Measurements from ENCODE around the gene DAND5. TPM values are rescaled to one million over a fixed set of nuclear protein-coding genes. Genes with fewer than 3 reads are reported as not detected.

The DAND5 gene
- total and polyA plus RNA-seq, 12 donors, result 0.27 to 2.3 (median 0.92) TPM

DNA sequence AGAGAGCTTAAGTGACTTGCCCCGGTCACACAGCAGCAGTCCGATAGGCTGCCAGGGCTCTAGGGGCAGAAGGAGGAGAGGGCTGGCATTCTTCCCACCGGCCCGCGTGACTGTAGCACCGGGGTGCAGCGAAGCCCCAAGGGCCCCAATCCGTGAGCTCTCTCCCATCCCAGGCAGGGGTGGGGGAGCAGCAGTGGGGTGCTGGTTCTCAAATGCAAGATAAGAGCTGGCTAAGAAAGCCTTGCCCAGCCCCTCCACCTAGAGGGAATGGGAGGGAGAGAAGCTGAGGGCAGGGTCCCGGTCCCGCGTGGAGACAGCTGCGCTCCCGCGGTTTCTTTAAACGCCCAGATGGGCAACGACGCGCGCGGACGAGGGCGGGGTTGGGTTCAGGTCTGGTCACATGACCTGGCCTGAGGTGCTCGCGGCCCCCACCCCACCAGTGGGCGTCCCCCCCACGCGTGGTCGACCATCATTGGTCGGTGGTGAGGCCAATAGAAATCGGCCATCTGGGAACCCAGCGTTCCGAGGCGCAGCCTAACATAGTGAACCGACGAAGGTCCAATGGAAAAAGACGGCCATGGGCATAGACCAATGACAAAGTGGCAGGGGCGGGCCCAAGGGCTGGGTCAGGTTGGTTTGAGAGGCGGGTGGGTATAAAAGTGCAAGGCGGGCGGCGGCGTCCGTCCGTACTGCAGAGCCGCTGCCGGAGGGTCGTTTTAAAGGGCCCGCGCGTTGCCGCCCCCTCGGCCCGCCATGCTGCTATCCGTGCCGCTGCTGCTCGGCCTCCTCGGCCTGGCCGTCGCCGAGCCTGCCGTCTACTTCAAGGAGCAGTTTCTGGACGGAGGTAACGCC lies 31.2 kb upstream of the DAND5 start, which contains the start of gene CALR:
Gene CALR, plus strand, starts transcription at position 683 of the 852 bp plus-strand sequence. Its CDS starts 71 bp downstream, at position 754.
- H3K4me3 ChIP-seq, result peak within 1 kb of the TSS; percentile 74 to 100 (median 98)
- DNase-seq, result peak; percentile 99 to 100 (median 100)
- H3K27me3 ChIP-seq, result no peaks in the 10 kb centered on the region
- intact Hi-C loops (cut with DNase I), result no loop called here
- H3K9me3 ChIP-seq (replicated peaks in 1 of 3), result no peaks in the 10 kb centered on the region
- peaks cover 0 to 38% of the 10 kb centered on the region in 2 donors for H3K36me3 ChIP-seq (replicated peaks in 1 of 2)
- peak; percentile 100 for TF ChIP-seq POLR2A (IDR thresholded peaks at IDR 0.05)
- TF ChIP-seq, protein P1, sequence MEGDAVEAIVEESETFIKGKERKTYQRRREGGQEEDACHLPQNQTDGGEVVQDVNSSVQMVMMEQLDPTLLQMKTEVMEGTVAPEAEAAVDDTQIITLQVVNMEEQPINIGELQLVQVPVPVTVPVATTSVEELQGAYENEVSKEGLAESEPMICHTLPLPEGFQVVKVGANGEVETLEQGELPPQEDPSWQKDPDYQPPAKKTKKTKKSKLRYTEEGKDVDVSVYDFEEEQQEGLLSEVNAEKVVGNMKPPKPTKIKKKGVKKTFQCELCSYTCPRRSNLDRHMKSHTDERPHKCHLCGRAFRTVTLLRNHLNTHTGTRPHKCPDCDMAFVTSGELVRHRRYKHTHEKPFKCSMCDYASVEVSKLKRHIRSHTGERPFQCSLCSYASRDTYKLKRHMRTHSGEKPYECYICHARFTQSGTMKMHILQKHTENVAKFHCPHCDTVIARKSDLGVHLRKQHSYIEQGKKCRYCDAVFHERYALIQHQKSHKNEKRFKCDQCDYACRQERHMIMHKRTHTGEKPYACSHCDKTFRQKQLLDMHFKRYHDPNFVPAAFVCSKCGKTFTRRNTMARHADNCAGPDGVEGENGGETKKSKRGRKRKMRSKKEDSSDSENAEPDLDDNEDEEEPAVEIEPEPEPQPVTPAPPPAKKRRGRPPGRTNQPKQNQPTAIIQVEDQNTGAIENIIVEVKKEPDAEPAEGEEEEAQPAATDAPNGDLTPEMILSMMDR (IDR thresholded peaks at IDR 0.05), result peak in 2 of 6 experiments; percentile 22 to 29
- 0 to 2% (median 0%) methylated on average over 16 to 63 of the region's 63 CpGs for WGBS, 4 donors
- H3K4me1 ChIP-seq (replicated peaks in 1 of 2), result peaks cover 8 to 32% of the 10 kb centered on the region in 2 donors
- H3K27ac ChIP-seq, result peak within 1 kb of the TSS; percentile 67 to 94 (median 91)

DNA sequence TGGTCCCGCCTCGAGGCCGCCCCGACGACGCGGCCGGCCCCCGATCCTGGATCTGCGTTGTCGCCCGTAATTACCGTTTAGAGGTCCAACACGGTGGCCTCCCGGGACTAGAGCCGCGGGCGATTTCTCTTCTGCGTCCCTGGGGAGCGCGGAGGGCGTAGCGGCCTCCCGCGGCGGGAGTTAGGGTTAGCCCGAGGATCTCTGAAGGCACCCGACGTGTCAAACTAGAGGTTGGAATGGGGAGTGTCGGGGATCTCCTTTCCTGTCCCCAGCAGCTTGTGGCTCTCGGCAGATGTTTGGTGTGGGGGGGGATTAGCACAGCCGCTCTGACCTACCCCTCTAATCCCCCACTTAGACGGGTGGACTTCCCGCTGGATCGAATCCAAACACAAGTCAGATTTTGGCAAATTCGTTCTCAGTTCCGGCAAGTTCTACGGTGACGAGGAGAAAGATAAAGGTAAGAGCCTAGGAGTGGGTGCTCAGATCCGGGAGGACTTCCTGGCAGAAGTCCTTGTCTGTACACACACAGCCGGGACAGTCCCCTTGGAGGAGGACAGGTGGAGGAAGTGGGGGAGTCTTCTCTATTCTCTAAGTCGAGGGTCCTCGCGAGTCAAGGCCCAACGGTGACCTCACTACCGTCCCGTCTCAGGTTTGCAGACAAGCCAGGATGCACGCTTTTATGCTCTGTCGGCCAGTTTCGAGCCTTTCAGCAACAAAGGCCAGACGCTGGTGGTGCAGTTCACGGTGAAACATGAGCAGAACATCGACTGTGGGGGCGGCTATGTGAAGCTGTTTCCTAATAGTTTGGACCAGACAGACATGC lies 30.4 kb upstream of the DAND5 start:
- peaks cover 6 to 36% of the 10 kb centered on the region in 2 donors for H3K4me1 ChIP-seq (replicated peaks in 1 of 2)
- TF ChIP-seq, protein P1 (IDR thresholded peaks at IDR 0.05), result peak in 3 of 6 experiments; percentile 25 to 59 (median 28)
- TF ChIP-seq POLR2A (IDR thresholded peaks at IDR 0.05), result peak in 1 of 2 donors; percentile 17
- DNase-seq, result peak in 4 of 7 donors; percentile 53 to 60 (median 56)

DNA sequence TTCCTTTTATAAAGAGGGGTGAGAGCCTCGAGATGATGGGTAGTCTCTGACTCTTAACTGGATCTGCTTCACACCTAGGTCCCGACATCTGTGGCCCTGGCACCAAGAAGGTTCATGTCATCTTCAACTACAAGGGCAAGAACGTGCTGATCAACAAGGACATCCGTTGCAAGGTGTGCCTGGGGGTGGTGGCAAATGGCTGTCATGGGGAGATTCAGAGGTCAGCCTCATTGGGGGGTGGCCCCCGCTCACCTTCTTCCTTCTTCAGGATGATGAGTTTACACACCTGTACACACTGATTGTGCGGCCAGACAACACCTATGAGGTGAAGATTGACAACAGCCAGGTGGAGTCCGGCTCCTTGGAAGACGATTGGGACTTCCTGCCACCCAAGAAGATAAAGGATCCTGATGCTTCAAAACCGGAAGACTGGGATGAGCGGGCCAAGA lies 29.4 kb upstream of the DAND5 start:
- intact Hi-C loops (cut with DNase I), result no loop called here
- H3K27me3 ChIP-seq, result no peaks in the 10 kb centered on the region

More for the DNA sequence above, 30.4 kb upstream of the DAND5 start:
- no peaks in the 10 kb centered on the region for H3K27me3 ChIP-seq
- peak overlapping the region; percentile 74 to 100 (median 98) for H3K4me3 ChIP-seq
- H3K27ac ChIP-seq, result peak overlapping the region; percentile 67 to 94 (median 91)
- WGBS, 4 donors, result 0 to 1% (median 1%) methylated on average over 19 to 54 of the region's 54 CpGs
- intact Hi-C loops (cut with DNase I), result no loop called here
- H3K9me3 ChIP-seq (replicated peaks in 1 of 3), result no peaks in the 10 kb centered on the region
- H3K36me3 ChIP-seq (replicated peaks in 1 of 2), result peaks cover 0 to 46% of the 10 kb centered on the region in 2 donors

More for the DNA sequence above, 29.4 kb upstream of the DAND5 start:
- no peaks in the 10 kb centered on the region for H3K9me3 ChIP-seq (replicated peaks in 1 of 3)
- peak overlapping the region in 1 of 4 donors; percentile 97 for H3K4me3 ChIP-seq
- peaks cover 5 to 36% of the 10 kb centered on the region in 2 donors for H3K4me1 ChIP-seq (replicated peaks in 1 of 2)
- WGBS, 4 donors, result 54 to 60% (median 58%) methylated on average over 9 to 10 of the region's 10 CpGs
- peak overlapping the region in 3 of 5 donors; percentile 24 to 94 (median 87) for H3K27ac ChIP-seq
- H3K36me3 ChIP-seq (replicated peaks in 1 of 2), result peaks cover 0 to 55% of the 10 kb centered on the region in 2 donors
- TF ChIP-seq, protein P1 (IDR thresholded peaks at IDR 0.05), result no peak
- no peak for TF ChIP-seq POLR2A (IDR thresholded peaks at IDR 0.05)
- no peak for DNase-seq
